ENCODE measurements around the gene CDKL1. TPM values are rescaled to one million over a fixed set of nuclear protein-coding genes. Genes with fewer than 3 reads are reported as not detected.

The CDKL1 gene
- total and polyA plus RNA-seq, 2 donors (not counting 1 experiment from before 2014, with no cell fraction given): 5.3 to 7.9 TPM

DNA sequence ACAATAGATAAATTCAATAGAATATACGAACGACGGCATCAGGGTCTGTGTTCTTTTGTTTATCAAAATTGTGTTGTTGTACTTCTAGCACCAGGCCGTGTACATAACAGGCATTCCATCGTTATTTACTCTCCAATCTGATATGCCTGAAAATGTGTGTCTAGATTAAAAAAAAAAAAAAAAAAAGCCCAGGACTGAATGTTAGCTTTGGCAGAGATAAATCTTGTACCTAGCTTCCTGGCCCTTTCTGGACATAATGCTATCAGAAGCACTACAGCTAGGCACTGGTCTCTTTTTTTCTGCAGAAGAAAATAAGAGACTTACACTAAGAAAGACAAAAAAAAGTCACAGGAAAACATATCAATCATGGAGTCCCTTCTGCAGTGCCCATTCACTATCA lies 37.0 kb downstream of the CDKL1 start:
- ChIA-PET CTCF (no interaction called here), POLR2A (no interaction called here)
- Histone ChIP-seq H3K9me3 (ENCODE audit: control extremely low read depth in 1 of 3, control insufficient read depth in 2 of 3, insufficient read depth in 1 of 3, low read length in 2 of 3) (peaks cover 0 to 4% (median 0%) of the 10 kb centered on the region in 3 donors), H4K20me1 (ENCODE audit: control insufficient read depth, insufficient read depth, low read length, poor library complexity, severe bottlenecking) (no peaks in the 10 kb centered on the region), H3K36me3 (replicated peaks in 1 of 2; ENCODE audit: control extremely low read depth in 1 of 2, control insufficient read depth in 1 of 2, extremely low read depth in 1 of 2, insufficient read depth in 2 of 2, low read length in 1 of 2) (peaks cover 0 to 18% of the 10 kb centered on the region in 2 experiments), H3K4me1 (ENCODE audit: control insufficient read depth in 2 of 2, insufficient read depth in 2 of 2, low read length in 2 of 2) (peaks cover 10 to 18% of the 10 kb centered on the region in 2 donors), H3K27ac (ENCODE audit: low read length in 2 of 2) (no peak overlapping the region), H2AFZ (ENCODE audit: insufficient read depth, low read depth, low read length, poor library complexity, severe bottlenecking) (no peak overlapping the region), H3K79me2 (ENCODE audit: control insufficient read depth, insufficient read depth, low read length) (no peaks in the 10 kb centered on the region), H3K4me3 (ENCODE audit: control extremely low read depth in 1 of 5, extremely low read depth in 1 of 5, insufficient read depth in 1 of 5, low read depth in 2 of 5, low read length in 4 of 5) (no peak overlapping the region), H3K4me2 (replicated peaks; ENCODE audit: low read depth, low read length, poor library complexity, severe bottlenecking) (no peak overlapping the region), H3K9ac (ENCODE audit: low read length) (no peak overlapping the region), H3K27me3 (replicated peaks in 1 of 4; ENCODE audit: control extremely low read depth in 1 of 4, control insufficient read depth in 3 of 4, insufficient read depth in 4 of 4, low read length in 3 of 4) (no peaks in the 10 kb centered on the region)
- ATAC-seq (ENCODE audit: low read depth) (no peak), DNase-seq (no peak)
- no peaks in the 10 kb centered on the region for H3K9me3 Mint-ChIP-seq (ENCODE audit: insufficient read depth)
- peaks cover 28% of the 10 kb centered on the region for H3K4me1 Mint-ChIP-seq
- no peaks in the 10 kb centered on the region for H3K27me3 Mint-ChIP-seq
- TF ChIP-seq, protein P1, sequence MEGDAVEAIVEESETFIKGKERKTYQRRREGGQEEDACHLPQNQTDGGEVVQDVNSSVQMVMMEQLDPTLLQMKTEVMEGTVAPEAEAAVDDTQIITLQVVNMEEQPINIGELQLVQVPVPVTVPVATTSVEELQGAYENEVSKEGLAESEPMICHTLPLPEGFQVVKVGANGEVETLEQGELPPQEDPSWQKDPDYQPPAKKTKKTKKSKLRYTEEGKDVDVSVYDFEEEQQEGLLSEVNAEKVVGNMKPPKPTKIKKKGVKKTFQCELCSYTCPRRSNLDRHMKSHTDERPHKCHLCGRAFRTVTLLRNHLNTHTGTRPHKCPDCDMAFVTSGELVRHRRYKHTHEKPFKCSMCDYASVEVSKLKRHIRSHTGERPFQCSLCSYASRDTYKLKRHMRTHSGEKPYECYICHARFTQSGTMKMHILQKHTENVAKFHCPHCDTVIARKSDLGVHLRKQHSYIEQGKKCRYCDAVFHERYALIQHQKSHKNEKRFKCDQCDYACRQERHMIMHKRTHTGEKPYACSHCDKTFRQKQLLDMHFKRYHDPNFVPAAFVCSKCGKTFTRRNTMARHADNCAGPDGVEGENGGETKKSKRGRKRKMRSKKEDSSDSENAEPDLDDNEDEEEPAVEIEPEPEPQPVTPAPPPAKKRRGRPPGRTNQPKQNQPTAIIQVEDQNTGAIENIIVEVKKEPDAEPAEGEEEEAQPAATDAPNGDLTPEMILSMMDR (IDR thresholded peaks at IDR 0.05): no peak
- TF ChIP-seq EZH2 (IDR thresholded peaks at IDR 0.05; ENCODE audit: borderline replicate concordance, insufficient read depth, low read depth, low read length, poor library complexity, severe bottlenecking): no peak
- intact Hi-C loops (cut with micrococcal nuclease): no loop called here
- no peak overlapping the region for H3K4me3 Mint-ChIP-seq
- H3K27ac Mint-ChIP-seq: no peak overlapping the region
- WGBS (ENCODE audit: insufficient coverage): no CpG with 5 or more reads among the region's 5 CpGs

- CTCF ChIA-PET: interaction anchor here (1.0 kb wide), 1 partner anchor 15 kb away, joined by 3 read pairs; no protein-coding TSS in a partner anchor
- H3K27me3 Mint-ChIP-seq: no peaks in the 10 kb centered on the region
- Histone ChIP-seq H3K4me1 (ENCODE audit: control insufficient read depth in 2 of 2, insufficient read depth in 2 of 2, low read length in 2 of 2) (peaks cover 1 to 2% of the 10 kb centered on the region in 2 donors), H3K36me3 (replicated peaks in 1 of 2; ENCODE audit: control extremely low read depth in 1 of 2, control insufficient read depth in 1 of 2, extremely low read depth in 1 of 2, insufficient read depth in 2 of 2, low read length in 1 of 2) (peaks cover 0 to 18% of the 10 kb centered on the region in 2 experiments), H2AFZ (ENCODE audit: insufficient read depth, low read depth, low read length, poor library complexity, severe bottlenecking) (no peak overlapping the region), H3K79me2 (ENCODE audit: control insufficient read depth, insufficient read depth, low read length) (no peaks in the 10 kb centered on the region), H3K27me3 (replicated peaks in 1 of 4; ENCODE audit: control extremely low read depth in 1 of 4, control insufficient read depth in 3 of 4, insufficient read depth in 4 of 4, low read length in 3 of 4) (no peaks in the 10 kb centered on the region), H3K9ac (ENCODE audit: low read length) (no peak overlapping the region), H4K20me1 (ENCODE audit: control insufficient read depth, insufficient read depth, low read length, poor library complexity, severe bottlenecking) (no peaks in the 10 kb centered on the region), H3K4me2 (replicated peaks; ENCODE audit: low read depth, low read length, poor library complexity, severe bottlenecking) (no peak overlapping the region), H3K4me3 (ENCODE audit: control extremely low read depth in 1 of 5, extremely low read depth in 1 of 5, insufficient read depth in 1 of 5, low read depth in 2 of 5, low read length in 4 of 5) (no peak overlapping the region), H3K9me3 (ENCODE audit: control extremely low read depth in 1 of 3, control insufficient read depth in 2 of 3, insufficient read depth in 1 of 3, low read length in 2 of 3) (peaks cover 0 to 4% (median 0%) of the 10 kb centered on the region in 3 donors), H3K27ac (ENCODE audit: low read length in 2 of 2) (no peak overlapping the region)
- H3K4me1 Mint-ChIP-seq: peaks cover 14% of the 10 kb centered on the region
- DNase-seq: no peak
- peak overlapping the region; percentile 34 for H3K27ac Mint-ChIP-seq
- WGBS (ENCODE audit: insufficient coverage): 95% methylated on average over 2 of the region's 4 CpGs
- TF ChIP-seq EZH2 (IDR thresholded peaks at IDR 0.05; ENCODE audit: borderline replicate concordance, insufficient read depth, low read depth, low read length, poor library complexity, severe bottlenecking): no peak
- TF ChIP-seq, protein P1 (IDR thresholded peaks at IDR 0.05): no peak
- no peak overlapping the region for H3K4me3 Mint-ChIP-seq
- POLR2A ChIA-PET: no interaction called here
- intact Hi-C loops (cut with micrococcal nuclease): no loop called here
- no peaks in the 10 kb centered on the region for H3K9me3 Mint-ChIP-seq (ENCODE audit: insufficient read depth)
- no peak for ATAC-seq (ENCODE audit: low read depth)
Observed at GRCh38 chr14:50357753-50358395, 38.8 kb downstream of the CDKL1 start.
